HG02943 (cell line): Measurements from ENCODE around the gene PAF1.
"Not testable (repeated sequence)": the region's sequence is repeated elsewhere in the genome, so short reads cannot be mapped to it uniquely, and the experiment has no call there.

ENCODE experiments used
- ATAC-seq: cut with Tn5 transposase; IDR thresholded peaks from one replicate; pipeline ENCODE4 v1.9.1; 2021; ENCODE audit warnings: mild to moderate bottlenecking, low read depth, moderate library complexity; ENCODE audit not compliant: unreplicated experiment

The PAF1 gene

DNA sequence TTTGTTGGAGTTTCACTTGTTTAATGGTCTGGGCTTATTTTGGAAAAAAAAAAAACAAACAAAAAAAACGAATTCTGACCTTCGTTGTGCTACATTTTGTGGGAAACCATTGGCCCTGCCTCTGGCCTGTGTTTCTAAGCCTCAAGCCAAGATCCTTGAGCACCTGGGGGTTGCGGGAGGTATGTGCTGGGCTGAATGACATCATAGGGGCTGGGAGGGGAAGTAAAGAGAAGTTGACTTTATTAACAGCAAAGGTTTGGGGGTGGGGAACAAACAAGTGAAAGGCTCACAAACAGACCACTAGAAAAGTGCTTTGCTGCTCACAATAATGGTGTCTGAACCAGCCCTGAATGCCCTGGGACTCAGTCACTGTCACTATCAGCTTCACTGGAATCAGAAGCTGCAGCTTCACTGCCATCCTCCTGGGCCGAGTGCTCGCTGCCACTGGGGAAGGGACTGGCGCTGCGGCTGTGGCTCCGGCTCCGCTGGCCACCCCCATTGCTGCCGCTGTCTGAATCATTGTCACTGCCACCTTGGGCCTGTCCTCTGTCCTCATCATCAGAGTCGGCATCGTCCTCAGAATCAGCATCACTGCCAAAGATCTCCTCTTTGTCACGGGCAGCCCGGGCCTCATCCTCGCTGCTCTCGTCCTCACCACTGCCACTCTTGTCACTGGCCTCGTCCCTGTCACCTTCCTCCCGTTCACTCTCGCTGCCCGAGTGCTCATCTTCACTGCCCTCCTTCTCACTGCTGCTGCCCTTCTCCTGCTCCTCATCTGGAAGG is 5.1 kb downstream of the PAF1 start:
- no peak for ATAC-seq

DNA sequence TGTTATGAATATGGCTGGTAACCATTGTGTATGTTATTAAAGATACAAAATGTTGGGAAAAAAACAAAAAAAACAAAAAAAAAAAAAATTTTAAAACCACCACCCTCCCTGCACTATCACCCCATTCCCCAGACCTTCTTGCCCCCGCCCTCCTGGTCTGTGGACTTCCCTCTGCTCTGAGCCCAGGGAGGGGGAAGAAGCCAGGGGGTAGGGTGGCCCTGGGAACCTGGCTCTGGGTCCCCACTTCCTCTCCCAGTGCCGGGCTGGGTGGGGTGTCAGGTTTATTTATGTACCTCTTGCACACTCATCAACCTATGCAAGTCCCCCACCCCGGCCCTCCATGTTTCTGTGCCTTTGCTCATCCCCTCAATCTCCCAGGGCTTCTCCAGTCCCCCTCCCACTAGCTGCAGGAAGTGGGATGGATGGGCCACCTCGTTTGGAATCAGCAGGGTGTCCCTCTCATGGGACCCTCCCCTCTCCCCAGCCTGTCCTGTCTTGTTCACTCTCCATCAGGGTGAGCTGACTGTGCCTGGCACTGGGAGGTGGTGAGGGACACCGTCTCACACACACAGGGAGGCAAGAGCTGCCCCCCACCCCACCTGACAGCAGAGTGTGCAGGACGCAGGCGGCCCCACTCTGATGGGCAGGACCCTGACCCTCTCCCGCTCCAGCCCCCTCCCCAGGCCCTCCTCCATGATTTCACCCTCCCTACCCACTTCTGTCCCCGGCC is 5.9 kb downstream of the PAF1 start:
- no peak for ATAC-seq

GRCh38 chr19:39382991-39383828 is 7.7 kb downstream of the PAF1 start:
- ATAC-seq, result no peak

GRCh38 chr19:39381910-39382611 is 8.8 kb downstream of the PAF1 start:
- no peak for ATAC-seq

DNA sequence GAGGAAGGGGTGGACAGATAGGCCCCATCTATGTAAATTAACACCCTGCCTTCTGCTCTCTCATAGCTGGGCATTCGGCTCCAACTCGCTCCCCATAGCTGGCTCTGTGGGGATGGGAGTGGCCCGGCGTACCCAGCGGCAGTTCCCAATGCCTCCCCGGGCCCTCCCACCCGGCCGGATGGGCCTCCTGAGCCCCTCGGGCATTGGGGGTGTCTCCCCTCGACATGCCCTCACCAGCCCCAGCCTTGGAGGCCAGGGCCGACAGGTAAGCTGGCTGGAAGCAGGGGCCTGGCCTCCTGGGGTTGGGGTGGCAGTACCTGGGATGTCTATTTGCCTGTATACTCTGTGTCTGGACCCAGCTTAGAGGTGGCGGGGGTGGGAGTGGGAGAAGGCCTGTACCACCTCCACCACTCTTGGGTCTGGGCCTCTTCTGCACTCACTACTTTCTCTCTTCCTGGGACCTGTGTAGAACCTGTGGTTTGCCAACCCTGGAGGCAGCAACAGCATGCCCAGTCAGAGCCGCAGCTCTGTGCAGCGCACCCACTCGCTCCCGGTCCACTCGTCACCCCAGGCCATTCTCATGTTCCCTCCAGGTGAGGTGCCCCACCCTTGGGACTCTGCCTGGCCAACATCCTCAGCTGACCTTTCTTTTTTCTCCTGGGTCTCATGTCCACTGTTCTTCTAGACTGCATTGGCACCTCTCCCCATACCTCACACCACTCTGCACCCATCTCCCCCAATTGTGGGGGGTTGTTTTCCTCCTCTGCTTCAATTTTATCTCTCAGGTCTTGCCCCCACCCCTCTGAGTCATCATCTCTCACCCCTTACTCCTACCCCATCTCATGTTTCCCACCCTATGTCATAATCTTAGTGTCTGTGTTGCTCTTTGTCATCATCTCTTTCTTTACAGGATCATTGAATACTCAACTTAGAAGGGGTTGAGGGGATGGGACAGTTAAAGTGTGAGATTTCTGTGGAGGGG is 10.1 kb downstream of the PAF1 start:
- no peak for ATAC-seq

- no peak for ATAC-seq
Observed at GRCh38 chr19:39379865-39380396, 11.0 kb downstream of the PAF1 start.

GRCh38 chr19:39379366-39379765 is 11.5 kb downstream of the PAF1 start:
- not testable (repeated sequence) for ATAC-seq

GRCh38 chr19:39377373-39378362 is 13.2 kb downstream of the PAF1 start:
- no peak for ATAC-seq

GRCh38 chr19:39375929-39376328 is 15.0 kb downstream of the PAF1 start:
- no peak for ATAC-seq

GRCh38 chr19:39372941-39373340 is 18.0 kb downstream of the PAF1 start:
- no peak for ATAC-seq

- ATAC-seq, result no peak
Observed at GRCh38 chr19:39372047-39372802, 18.7 kb downstream of the PAF1 start.

GRCh38 chr19:39370735-39371134 is 20.2 kb downstream of the PAF1 start:
- ATAC-seq, result no peak

GRCh38 chr19:39369200-39369599 is 21.7 kb downstream of the PAF1 start:
- ATAC-seq, result no peak

- no peak for ATAC-seq
Observed at GRCh38 chr19:39365531-39365930, 25.4 kb downstream of the PAF1 start.

DNA sequence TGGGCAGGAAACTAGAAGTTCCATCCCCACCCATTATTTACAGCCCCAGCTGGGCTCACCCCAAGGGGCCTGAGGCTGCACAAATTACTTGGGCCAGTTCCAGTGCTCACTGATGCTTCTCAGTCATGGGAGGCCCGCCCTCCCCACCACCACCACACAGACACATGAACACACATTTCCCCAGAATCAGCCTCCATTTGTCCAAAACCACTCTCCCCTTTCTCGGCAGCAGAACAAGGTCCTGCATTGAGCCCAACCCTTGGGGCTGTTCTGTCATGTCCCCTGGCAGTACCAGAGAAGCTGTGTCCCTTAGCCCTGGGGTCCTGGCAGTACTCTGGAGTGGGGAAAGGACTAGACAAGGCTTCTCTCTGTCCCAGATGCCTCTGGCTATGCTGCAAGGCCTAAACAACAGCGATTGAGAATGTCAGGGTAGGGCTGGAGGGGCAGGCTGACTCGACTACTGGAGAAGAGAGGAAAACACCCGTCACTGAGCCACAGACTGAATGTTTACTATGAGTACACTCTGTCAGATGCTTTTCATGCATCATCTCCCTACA is 26.9 kb downstream of the PAF1 start:
- ATAC-seq, result no peak

DNA sequence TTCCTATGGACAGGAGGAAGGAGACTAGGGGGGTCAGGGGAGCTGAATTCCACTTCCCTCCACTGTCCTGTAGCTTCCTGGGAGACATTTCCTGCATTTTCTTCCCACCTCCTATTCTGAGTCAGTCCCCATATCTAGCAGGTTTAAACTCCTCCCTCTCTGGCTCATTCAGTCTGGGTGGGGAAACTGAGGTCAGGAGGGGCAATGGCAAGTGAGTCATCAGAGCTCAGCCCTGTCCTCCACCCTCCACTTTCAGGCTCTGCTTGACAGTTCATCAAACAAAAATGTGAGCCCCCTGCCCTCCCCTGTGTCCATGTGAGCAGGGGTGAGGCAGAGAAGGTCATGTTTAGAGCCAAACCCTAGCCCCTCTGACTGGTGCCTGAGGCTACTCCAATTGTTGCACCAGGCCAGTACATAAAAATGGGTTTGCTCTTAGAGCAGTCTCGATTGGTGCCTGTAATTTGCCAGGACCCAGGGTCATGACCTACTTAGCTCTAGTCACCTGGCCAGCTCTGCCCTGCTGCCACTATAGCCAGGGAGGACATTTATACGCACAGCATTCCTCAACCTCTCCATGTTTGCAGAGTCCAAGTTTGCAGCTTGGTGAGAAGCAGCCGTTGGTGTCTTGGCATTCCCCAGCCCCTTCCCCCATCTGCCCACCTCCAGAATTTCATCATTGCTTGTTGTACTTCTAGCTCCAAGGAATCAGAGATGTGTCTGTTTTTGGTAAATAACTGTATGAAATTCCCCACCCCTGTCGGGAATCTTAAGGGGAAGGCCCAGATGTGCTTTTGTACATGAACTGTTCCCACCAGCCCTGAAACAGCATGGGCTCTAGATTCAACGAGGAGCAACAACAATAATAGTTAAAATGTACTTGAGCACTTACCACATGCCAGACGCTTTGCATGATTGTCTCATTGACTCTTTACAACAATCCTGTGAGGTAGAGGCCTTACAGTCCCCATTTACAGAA is 27.9 kb downstream of the PAF1 start:
- no peak for ATAC-seq
